ENCODE results near the gene ADCY2.

Gene ADCY2

DNA sequence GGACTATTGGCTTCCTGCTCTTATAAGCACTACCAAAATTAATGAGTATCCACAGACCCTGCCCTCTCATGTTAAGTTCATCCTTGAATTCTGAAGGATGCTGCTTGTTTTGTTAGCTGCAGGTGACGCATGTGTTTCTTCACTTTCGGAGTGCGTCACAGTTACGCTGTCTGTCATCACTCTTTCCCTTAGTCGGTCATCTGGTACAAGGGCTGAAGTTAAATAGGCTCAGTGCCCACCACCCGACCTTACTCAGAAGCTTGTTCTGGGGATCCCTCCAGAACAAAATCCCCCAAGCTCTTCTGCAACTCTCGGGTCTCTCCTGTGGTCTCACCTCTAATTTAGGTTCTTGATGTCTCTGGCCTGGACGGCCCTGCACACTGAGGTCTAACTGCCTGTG lies 51.0 kb downstream of the ADCY2 start:
- Histone ChIP-seq H3F3A (ENCODE audit: control insufficient read depth, insufficient read depth) (no peaks in the 10 kb centered on the region), H3K79me2 (ENCODE audit: control insufficient read depth, low read length) (no peaks in the 10 kb centered on the region), H3K36me3 (ENCODE audit: control insufficient read depth, low read length) (no peaks in the 10 kb centered on the region)

DNA sequence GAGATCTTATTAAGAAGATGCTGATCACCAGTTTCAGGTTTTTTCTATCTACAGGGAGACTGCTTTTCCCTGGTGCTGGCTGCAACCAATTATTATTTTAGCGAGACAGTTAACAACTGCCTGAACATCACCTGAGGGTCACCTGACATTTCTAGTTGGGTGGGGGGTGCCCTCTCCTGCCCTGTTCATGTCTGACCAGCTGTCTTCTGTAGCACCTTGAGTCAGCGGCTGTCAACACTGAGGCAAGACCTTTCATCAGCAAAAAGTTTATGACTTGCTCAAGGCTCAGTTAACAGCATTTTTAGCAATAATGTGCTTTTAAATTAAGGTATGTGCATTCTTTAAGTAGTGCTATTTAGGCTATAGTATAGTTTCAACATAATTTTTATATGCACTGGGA lies 58.0 kb downstream of the ADCY2 start:
- no peak overlapping the region for H3K27ac ChIP-seq (ENCODE audit: low read depth, low read length)
- no peaks in the 10 kb centered on the region for H3F3A ChIP-seq (ENCODE audit: control insufficient read depth, insufficient read depth)
- no peaks in the 10 kb centered on the region for H3K9me3 ChIP-seq (ENCODE audit: control insufficient read depth, insufficient read depth, low read length)
- TF ChIP-seq EZH2phosphoT487 (IDR thresholded peaks at IDR 0.05; ENCODE audit: borderline replicate concordance, low read length), result no peak
- TF ChIP-seq, protein P1, sequence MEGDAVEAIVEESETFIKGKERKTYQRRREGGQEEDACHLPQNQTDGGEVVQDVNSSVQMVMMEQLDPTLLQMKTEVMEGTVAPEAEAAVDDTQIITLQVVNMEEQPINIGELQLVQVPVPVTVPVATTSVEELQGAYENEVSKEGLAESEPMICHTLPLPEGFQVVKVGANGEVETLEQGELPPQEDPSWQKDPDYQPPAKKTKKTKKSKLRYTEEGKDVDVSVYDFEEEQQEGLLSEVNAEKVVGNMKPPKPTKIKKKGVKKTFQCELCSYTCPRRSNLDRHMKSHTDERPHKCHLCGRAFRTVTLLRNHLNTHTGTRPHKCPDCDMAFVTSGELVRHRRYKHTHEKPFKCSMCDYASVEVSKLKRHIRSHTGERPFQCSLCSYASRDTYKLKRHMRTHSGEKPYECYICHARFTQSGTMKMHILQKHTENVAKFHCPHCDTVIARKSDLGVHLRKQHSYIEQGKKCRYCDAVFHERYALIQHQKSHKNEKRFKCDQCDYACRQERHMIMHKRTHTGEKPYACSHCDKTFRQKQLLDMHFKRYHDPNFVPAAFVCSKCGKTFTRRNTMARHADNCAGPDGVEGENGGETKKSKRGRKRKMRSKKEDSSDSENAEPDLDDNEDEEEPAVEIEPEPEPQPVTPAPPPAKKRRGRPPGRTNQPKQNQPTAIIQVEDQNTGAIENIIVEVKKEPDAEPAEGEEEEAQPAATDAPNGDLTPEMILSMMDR (IDR thresholded peaks at IDR 0.05; ENCODE audit: low read depth, low read length, poor library complexity, severe bottlenecking), result no peak
- H3K27me3 ChIP-seq (ENCODE audit: control insufficient read depth, low read length), result no peaks in the 10 kb centered on the region
- no peak overlapping the region for H3K4me2 ChIP-seq (ENCODE audit: low read length)
- H3K4me3 ChIP-seq (ENCODE audit: low read length), result no peak overlapping the region
- H4K20me1 ChIP-seq (ENCODE audit: control insufficient read depth, insufficient read depth, low read depth, low read length), result no peaks in the 10 kb centered on the region
- H3K4me1 ChIP-seq (ENCODE audit: control insufficient read depth, low read length), result no peaks in the 10 kb centered on the region
- H3K36me3 ChIP-seq (ENCODE audit: control insufficient read depth, low read length), result no peaks in the 10 kb centered on the region
- no peaks in the 10 kb centered on the region for H3K9me2 ChIP-seq (replicated peaks; ENCODE audit: control insufficient read depth, low read length)
- no peaks in the 10 kb centered on the region for H3K79me2 ChIP-seq (ENCODE audit: control insufficient read depth, low read length)

More for the DNA sequence above, 51.0 kb downstream of the ADCY2 start:
- no peak overlapping the region for H3K27ac ChIP-seq (ENCODE audit: low read depth, low read length)
- H3K4me2 ChIP-seq (ENCODE audit: low read length), result no peak overlapping the region
- H3K27me3 ChIP-seq (ENCODE audit: control insufficient read depth, low read length), result no peaks in the 10 kb centered on the region
- H4K20me1 ChIP-seq (ENCODE audit: control insufficient read depth, insufficient read depth, low read depth, low read length), result no peaks in the 10 kb centered on the region
- TF ChIP-seq EZH2phosphoT487 (IDR thresholded peaks at IDR 0.05; ENCODE audit: borderline replicate concordance, low read length), result no peak
- TF ChIP-seq, protein P1 (IDR thresholded peaks at IDR 0.05; ENCODE audit: low read depth, low read length, poor library complexity, severe bottlenecking), result no peak
- no peaks in the 10 kb centered on the region for H3K9me2 ChIP-seq (replicated peaks; ENCODE audit: control insufficient read depth, low read length)
- no peaks in the 10 kb centered on the region for H3K4me1 ChIP-seq (ENCODE audit: control insufficient read depth, low read length)
- no peak overlapping the region for H3K4me3 ChIP-seq (ENCODE audit: low read length)
- H3K9me3 ChIP-seq (ENCODE audit: control insufficient read depth, insufficient read depth, low read length), result no peaks in the 10 kb centered on the region

DNA sequence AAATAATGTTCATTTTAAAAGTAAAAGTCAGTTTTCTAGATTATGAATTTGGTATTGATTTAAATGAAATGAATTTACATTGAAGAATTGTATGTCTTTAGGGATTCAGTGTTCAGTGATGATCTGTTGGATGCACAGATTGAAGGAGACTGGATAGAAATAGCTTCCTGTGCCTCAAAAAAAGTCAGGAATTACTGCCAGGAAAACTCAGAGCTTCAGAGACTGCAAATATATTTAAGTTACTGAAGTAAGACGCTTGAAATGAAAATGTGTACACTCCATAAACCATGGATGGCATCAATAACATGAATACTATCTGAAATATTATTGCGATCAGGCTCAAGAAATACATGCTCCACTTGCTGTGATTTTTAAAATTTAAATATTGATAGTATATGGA lies 60.3 kb downstream of the ADCY2 start:
- Histone ChIP-seq H3K79me2 (ENCODE audit: control insufficient read depth, low read length) (no peaks in the 10 kb centered on the region), H3K9me2 (replicated peaks; ENCODE audit: control insufficient read depth, low read length) (no peaks in the 10 kb centered on the region)
- no peak for TF ChIP-seq EZH2phosphoT487 (IDR thresholded peaks at IDR 0.05; ENCODE audit: borderline replicate concordance, low read length)
- TF ChIP-seq, protein P1 (IDR thresholded peaks at IDR 0.05; ENCODE audit: low read depth, low read length, poor library complexity, severe bottlenecking), result no peak

DNA sequence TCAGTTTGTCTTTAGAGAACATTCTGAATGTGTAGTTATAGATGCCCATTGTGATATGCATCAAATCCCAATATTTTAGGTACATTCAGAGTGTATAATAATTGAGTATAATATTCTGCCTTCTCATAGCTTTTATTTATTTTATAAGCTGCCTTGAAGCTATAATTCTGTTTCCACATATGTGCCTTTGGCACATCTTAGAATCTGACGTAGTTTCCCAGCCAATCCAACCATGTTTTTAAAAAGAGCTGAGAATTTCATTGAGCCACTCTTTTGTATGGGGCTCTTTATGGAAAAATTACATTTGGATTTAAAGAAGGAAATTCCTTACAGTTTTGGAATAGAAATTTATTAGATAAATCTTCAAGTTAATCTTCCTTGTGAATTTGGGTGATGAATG lies 65.4 kb downstream of the ADCY2 start:
- Histone ChIP-seq H3K4me1 (ENCODE audit: control insufficient read depth, low read length) (no peaks in the 10 kb centered on the region), H3K36me3 (ENCODE audit: control insufficient read depth, low read length) (no peaks in the 10 kb centered on the region), H3K9me3 (ENCODE audit: control insufficient read depth, insufficient read depth, low read length) (no peaks in the 10 kb centered on the region), H3K79me2 (ENCODE audit: control insufficient read depth, low read length) (no peaks in the 10 kb centered on the region), H3K4me3 (ENCODE audit: low read length) (no peak overlapping the region), H3K27me3 (ENCODE audit: control insufficient read depth, low read length) (no peaks in the 10 kb centered on the region), H3K4me2 (ENCODE audit: low read length) (no peak overlapping the region), H4K20me1 (ENCODE audit: control insufficient read depth, insufficient read depth, low read depth, low read length) (no peaks in the 10 kb centered on the region), H3K9me2 (replicated peaks; ENCODE audit: control insufficient read depth, low read length) (no peaks in the 10 kb centered on the region), H3F3A (ENCODE audit: control insufficient read depth, insufficient read depth) (no peaks in the 10 kb centered on the region), H3K27ac (ENCODE audit: low read depth, low read length) (no peak overlapping the region)
- TF ChIP-seq, protein P1 (IDR thresholded peaks at IDR 0.05; ENCODE audit: low read depth, low read length, poor library complexity, severe bottlenecking), result no peak
- TF ChIP-seq EZH2phosphoT487 (IDR thresholded peaks at IDR 0.05; ENCODE audit: borderline replicate concordance, low read length), result no peak

More for the DNA sequence above, 60.3 kb downstream of the ADCY2 start:
- no peaks in the 10 kb centered on the region for H4K20me1 ChIP-seq (ENCODE audit: control insufficient read depth, insufficient read depth, low read depth, low read length)
- no peaks in the 10 kb centered on the region for H3K36me3 ChIP-seq (ENCODE audit: control insufficient read depth, low read length)
- H3K27ac ChIP-seq (ENCODE audit: low read depth, low read length), result no peak overlapping the region
- H3K4me1 ChIP-seq (ENCODE audit: control insufficient read depth, low read length), result no peaks in the 10 kb centered on the region
- H3K4me2 ChIP-seq (ENCODE audit: low read length), result no peak overlapping the region
- no peaks in the 10 kb centered on the region for H3F3A ChIP-seq (ENCODE audit: control insufficient read depth, insufficient read depth)
- H3K27me3 ChIP-seq (ENCODE audit: control insufficient read depth, low read length), result no peaks in the 10 kb centered on the region
- no peaks in the 10 kb centered on the region for H3K9me3 ChIP-seq (ENCODE audit: control insufficient read depth, insufficient read depth, low read length)
- no peak overlapping the region for H3K4me3 ChIP-seq (ENCODE audit: low read length)

All from DOHH2 (cell line).